ENCODE data around the gene ZBTB47.

DNA sequence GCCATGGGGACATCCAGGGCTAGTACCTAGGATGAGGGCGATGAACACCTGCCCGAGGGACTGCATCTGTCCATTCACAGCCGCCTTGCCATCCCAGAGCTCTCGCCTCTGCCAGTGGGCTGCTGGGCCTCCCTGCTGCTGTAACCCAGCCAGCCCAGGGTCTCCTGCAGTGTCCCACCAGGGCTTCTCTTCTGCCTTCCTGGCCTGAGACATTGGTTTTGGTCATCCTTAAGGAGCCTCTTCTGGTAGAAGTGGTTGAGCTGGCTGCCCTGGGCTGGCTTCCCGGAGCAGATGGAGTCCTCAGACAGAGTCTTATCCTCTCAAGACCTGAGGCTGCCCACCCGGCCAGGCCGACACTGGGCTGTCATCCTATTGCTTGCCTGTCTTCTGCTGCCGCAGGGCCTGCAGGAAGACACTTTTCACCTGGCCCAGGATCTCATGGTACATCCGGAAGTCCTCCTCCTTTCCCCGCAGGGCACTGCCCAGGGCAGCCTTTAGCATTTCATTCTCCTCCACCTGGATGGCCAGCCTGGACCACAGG, 55.2 kb downstream of the ZBTB47 start:
- TF ChIP-seq, protein P1, sequence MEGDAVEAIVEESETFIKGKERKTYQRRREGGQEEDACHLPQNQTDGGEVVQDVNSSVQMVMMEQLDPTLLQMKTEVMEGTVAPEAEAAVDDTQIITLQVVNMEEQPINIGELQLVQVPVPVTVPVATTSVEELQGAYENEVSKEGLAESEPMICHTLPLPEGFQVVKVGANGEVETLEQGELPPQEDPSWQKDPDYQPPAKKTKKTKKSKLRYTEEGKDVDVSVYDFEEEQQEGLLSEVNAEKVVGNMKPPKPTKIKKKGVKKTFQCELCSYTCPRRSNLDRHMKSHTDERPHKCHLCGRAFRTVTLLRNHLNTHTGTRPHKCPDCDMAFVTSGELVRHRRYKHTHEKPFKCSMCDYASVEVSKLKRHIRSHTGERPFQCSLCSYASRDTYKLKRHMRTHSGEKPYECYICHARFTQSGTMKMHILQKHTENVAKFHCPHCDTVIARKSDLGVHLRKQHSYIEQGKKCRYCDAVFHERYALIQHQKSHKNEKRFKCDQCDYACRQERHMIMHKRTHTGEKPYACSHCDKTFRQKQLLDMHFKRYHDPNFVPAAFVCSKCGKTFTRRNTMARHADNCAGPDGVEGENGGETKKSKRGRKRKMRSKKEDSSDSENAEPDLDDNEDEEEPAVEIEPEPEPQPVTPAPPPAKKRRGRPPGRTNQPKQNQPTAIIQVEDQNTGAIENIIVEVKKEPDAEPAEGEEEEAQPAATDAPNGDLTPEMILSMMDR (IDR thresholded peaks at IDR 0.05; ENCODE audit: poor library complexity) = no peak
- TF ChIP-seq EZH2phosphoT487 (IDR thresholded peaks at IDR 0.05; ENCODE audit: low read depth, severe bottlenecking, unreplicated experiment) = no peak

All from hepatocyte (in vitro differentiated cells).